Measurements from ENCODE around the gene GNB2. TPM values are rescaled to one million over a fixed set of nuclear protein-coding genes. Genes with fewer than 3 reads are reported as not detected.

Gene GNB2
- total RNA-seq, 1 experiment from 2014 or later, result 299 TPM

DNA sequence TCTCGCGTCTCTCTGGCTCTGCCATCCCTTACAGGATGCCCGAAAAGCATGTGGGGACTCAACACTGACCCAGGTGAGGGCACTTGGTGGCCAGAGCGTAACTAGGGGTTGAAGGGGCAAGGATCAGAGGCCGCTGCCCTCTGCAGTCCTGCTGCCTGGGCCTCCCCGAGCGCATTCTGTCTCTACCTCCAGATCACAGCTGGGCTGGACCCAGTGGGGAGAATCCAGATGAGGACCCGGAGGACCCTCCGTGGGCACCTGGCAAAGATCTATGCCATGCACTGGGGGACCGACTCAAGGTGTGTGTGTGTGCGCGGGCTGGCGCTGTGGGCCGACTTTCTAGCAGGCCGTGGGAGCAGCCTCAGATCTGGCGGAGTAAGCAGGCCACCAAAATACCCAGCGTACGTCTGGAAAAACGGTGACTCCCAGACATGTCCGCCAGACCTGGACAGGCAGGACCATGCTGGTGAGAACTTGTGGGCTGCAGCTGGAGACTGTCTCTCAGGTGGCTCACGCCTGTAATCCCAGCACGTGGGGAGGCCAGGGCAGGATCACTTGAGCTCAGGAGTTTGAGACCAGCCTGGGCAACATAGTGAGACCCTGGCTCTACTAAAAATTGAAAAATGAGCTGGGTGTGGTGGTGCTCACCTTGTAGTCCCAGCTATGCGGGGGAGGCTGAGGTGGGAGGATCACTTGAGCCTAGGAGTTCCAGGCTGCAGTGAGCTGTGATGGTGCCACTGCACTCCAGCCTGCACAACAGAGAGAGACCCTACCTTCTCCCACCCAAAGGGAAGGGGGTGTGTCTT is 3.2 kb downstream of the GNB2 start:
- Histone ChIP-seq H3K4me2 (no peak overlapping the region), H3K27me3 (ENCODE audit: insufficient read depth, low read depth) (no peaks in the 10 kb centered on the region), H3K79me2 (ENCODE audit: low read depth) (peaks cover 24% of the 10 kb centered on the region), H3K4me1 (replicated peaks; ENCODE audit: insufficient read depth) (no peaks in the 10 kb centered on the region; the same call in 1 of the 2 replicates), H3K36me3 (ENCODE audit: low read depth) (peaks cover 13% of the 10 kb centered on the region; the same call in 1 of the 2 replicates), H3F3A (ENCODE audit: insufficient read depth, low read depth) (peaks cover 21% of the 10 kb centered on the region; the same call in 1 of the 2 replicates), H4K20me1 (ENCODE audit: insufficient read depth) (peaks cover 38% of the 10 kb centered on the region), H3K4me3 (no peak overlapping the region), H3K9me3 (ENCODE audit: insufficient read depth, low read depth) (no peaks in the 10 kb centered on the region), H3K27ac (no peak overlapping the region), H3K9me2 (ENCODE audit: insufficient read depth) (no peaks in the 10 kb centered on the region), H2AFZ (no peak overlapping the region)
- no TSS peak for BruUV-seq (replicated peaks)
- TF ChIP-seq EZH2 (IDR thresholded peaks at IDR 0.05; ENCODE audit: low read depth), result no peak
- TF ChIP-seq, protein P1, sequence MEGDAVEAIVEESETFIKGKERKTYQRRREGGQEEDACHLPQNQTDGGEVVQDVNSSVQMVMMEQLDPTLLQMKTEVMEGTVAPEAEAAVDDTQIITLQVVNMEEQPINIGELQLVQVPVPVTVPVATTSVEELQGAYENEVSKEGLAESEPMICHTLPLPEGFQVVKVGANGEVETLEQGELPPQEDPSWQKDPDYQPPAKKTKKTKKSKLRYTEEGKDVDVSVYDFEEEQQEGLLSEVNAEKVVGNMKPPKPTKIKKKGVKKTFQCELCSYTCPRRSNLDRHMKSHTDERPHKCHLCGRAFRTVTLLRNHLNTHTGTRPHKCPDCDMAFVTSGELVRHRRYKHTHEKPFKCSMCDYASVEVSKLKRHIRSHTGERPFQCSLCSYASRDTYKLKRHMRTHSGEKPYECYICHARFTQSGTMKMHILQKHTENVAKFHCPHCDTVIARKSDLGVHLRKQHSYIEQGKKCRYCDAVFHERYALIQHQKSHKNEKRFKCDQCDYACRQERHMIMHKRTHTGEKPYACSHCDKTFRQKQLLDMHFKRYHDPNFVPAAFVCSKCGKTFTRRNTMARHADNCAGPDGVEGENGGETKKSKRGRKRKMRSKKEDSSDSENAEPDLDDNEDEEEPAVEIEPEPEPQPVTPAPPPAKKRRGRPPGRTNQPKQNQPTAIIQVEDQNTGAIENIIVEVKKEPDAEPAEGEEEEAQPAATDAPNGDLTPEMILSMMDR (conservative IDR thresholded peaks at IDR 0.05), result no peak
- DNase-seq, result no peak
- intact Hi-C loops (cut with micrococcal nuclease; ENCODE audit: unreplicated experiment), result no loop called here
- CTCF ChIA-PET, result interaction anchor here (0.6 to 0.7 kb wide), 2 partner anchors 115 to 198 kb away, joined by 7 to 12 read pairs; partner anchors contain the start of gene SRRT
- POLR2A ChIA-PET (ENCODE audit: unreplicated experiment), result interaction anchor here (0.6 kb wide), 1 partner anchor 401 kb away, joined by 4 read pairs; no protein-coding TSS in a partner anchor

- POLR2A ChIA-PET (ENCODE audit: unreplicated experiment), result interaction anchor here (0.6 kb wide), 1 partner anchor 400 kb away, joined by 4 read pairs; no protein-coding TSS in a partner anchor
- Histone ChIP-seq H3K4me2 (no peak overlapping the region), H3K9me3 (ENCODE audit: insufficient read depth, low read depth) (no peaks in the 10 kb centered on the region), H3K27ac (no peak overlapping the region), H3K4me3 (no peak overlapping the region), H2AFZ (no peak overlapping the region), H4K20me1 (ENCODE audit: insufficient read depth) (peaks cover 43% of the 10 kb centered on the region), H3K27me3 (ENCODE audit: insufficient read depth, low read depth) (no peaks in the 10 kb centered on the region), H3K79me2 (ENCODE audit: low read depth) (peaks cover 24% of the 10 kb centered on the region), H3K9me2 (ENCODE audit: insufficient read depth) (no peaks in the 10 kb centered on the region), H3F3A (ENCODE audit: insufficient read depth, low read depth) (peaks cover 21% of the 10 kb centered on the region; the same call in 1 of the 2 replicates), H3K36me3 (ENCODE audit: low read depth) (peaks cover 13% of the 10 kb centered on the region; the same call in 1 of the 2 replicates), H3K4me1 (replicated peaks; ENCODE audit: insufficient read depth) (no peaks in the 10 kb centered on the region; the same call in 1 of the 2 replicates)
- CTCF ChIA-PET, result interaction anchor here (0.5 to 0.6 kb wide), 2 partner anchors 39 to 197 kb away, joined by 3 to 12 read pairs; partner anchors contain the start of gene SRRT
- no peak for DNase-seq
- TF ChIP-seq EZH2 (IDR thresholded peaks at IDR 0.05; ENCODE audit: low read depth), result no peak
- TF ChIP-seq, protein P1 (conservative IDR thresholded peaks at IDR 0.05), result no peak
- BruUV-seq (replicated peaks), result no TSS peak
- intact Hi-C loops (cut with micrococcal nuclease; ENCODE audit: unreplicated experiment), result no loop called here
Observed at GRCh38 chr7:100677308-100678267, 4.0 kb downstream of the GNB2 start.

Measured in PC-9 (cell line).